ENCODE results near the gene JAKMIP3.

Gene JAKMIP3

DNA sequence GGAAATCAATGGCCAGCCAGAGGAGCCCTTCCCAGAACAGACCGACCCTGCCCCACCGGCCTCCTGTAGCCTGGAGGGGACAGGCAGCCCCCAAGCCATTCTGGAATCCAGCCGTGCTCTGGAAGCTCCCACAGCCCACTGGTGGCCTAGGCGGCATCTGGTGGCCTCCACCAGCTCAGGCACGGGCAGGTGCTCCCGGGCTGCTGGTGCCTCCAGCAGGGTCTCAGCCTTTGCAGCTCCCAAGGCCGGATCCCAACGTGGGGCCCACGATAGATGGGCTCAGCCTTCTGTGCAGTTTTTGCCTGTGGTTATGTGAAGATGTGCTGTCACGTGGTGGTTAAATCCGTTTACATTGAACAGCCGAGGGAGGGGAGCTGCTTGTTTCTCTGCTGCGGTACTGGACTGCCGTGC is 44.4 kb downstream of the JAKMIP3 start:
- H3K9me3 ChIP-seq (replicated peaks in 1 of 11), result no peaks in the 10 kb centered on the region

DNA sequence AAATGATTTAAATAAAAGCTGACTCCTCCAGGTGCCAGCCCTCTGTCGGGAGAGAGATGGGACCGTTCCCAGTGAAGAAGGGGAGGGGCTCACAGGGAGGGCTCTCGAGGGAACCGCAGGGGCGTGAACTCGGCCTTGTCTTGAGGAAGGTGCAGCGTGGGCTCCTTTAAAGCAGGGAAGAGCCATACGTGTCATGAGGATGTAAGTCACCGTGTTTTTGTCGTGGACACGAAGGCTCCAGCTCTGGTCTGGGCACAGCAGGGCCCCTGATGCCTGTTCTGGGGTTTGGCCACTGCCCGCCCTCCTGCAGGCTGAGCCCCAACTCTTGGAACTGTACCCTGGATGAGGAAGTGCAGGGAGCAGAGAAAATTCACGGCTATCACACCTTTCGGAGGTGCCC is 45.0 kb downstream of the JAKMIP3 start:
- Histone ChIP-seq H3K9me3 (replicated peaks in 1 of 11) (no peaks in the 10 kb centered on the region), H3K4me1 (peaks cover 8 to 64% (median 44%) of the 10 kb centered on the region in 10 experiments; a peak in 18 of 20 replicates), H3K9ac (0 out of 22 replicates have a peak overlapping the region, but pooled peaks of 1 of the 11 experiments have one; percentile 37), H3K36me3 (no peaks in the 10 kb centered on the region), H3K27me3 (peaks cover 0 to 13% (median 0%) of the 10 kb centered on the region in 11 experiments; a peak in 3 of 22 replicates), H3K4me3 (no peak overlapping the region), H4K20me1 (peaks cover 0 to 15% (median 0%) of the 10 kb centered on the region in 11 experiments; a peak in 5 of 22 replicates), H3K27ac (no peak overlapping the region), H3K4me2 (peak overlapping the region in 8 of 11 experiments; percentile 31 to 71 (median 60); a peak in 16 of 22 replicates)
- TF ChIP-seq Cebpa-rat (IDR thresholded peaks at IDR 0.05), result no peak

More for the DNA sequence above, 44.4 kb downstream of the JAKMIP3 start:
- Histone ChIP-seq H3K4me3 (no peak overlapping the region), H3K4me2 (peak overlapping the region in 9 of 11 experiments; percentile 21 to 71 (median 56); a peak in 17 of 22 replicates), H3K27ac (no peak overlapping the region), H3K36me3 (no peaks in the 10 kb centered on the region), H4K20me1 (peaks cover 0 to 15% (median 1%) of the 10 kb centered on the region in 11 experiments; a peak in 5 of 22 replicates), H3K4me1 (peaks cover 8 to 70% (median 50%) of the 10 kb centered on the region in 10 experiments; a peak in 18 of 20 replicates), H3K27me3 (peaks cover 0 to 13% (median 0%) of the 10 kb centered on the region in 11 experiments; a peak in 3 of 22 replicates), H3K9ac (peak overlapping the region in 1 of 11 experiments; percentile 37; a peak in 1 of 22 replicates)
- TF ChIP-seq Cebpa-rat (IDR thresholded peaks at IDR 0.05), result no peak

DNA sequence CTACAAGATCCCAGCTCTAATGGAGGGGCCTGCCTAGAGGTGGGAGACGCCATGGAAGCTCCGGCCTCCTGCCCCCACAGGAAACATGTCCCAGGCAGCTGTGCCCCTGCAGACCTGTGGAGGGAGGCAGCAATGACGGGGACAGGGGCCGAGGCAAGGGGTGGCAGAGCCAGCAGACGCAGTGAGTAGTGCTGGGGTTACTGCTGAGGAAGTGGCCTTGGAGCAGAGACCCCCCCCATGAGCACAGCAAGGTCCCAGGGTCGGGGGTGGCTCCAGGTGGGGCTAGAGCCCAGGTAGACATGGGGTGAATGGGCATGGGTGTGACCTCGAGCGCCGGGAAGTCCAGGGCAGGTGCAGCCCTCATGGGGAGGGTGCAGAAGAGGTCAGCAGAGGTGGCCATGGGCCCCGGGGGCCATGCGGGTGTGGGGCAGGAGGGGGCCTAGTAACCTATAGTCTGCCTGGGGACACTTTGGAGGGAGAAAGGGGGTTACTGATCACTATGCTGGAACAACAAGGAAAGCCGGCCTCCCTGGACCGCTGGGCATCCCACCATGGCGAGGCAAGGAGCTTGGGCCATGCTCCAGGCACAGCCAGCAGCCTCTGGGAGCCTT is 45.5 kb downstream of the JAKMIP3 start:
- Histone ChIP-seq H3K4me2 (peak overlapping the region in 8 of 11 experiments; percentile 31 to 71 (median 60); a peak in 14 of 22 replicates), H3K4me3 (no peak overlapping the region), H4K20me1 (peaks cover 0 to 15% (median 0%) of the 10 kb centered on the region in 11 experiments; a peak in 5 of 22 replicates), H3K27me3 (peaks cover 0 to 13% (median 0%) of the 10 kb centered on the region in 11 experiments; a peak in 3 of 22 replicates), H3K36me3 (no peaks in the 10 kb centered on the region), H3K9ac (no peak overlapping the region), H3K27ac (no peak overlapping the region), H3K9me3 (replicated peaks in 1 of 11) (no peaks in the 10 kb centered on the region), H3K4me1 (peaks cover 8 to 59% (median 39%) of the 10 kb centered on the region in 10 experiments; a peak in 18 of 20 replicates)
- no peak for TF ChIP-seq Cebpa-rat (IDR thresholded peaks at IDR 0.05)

DNA sequence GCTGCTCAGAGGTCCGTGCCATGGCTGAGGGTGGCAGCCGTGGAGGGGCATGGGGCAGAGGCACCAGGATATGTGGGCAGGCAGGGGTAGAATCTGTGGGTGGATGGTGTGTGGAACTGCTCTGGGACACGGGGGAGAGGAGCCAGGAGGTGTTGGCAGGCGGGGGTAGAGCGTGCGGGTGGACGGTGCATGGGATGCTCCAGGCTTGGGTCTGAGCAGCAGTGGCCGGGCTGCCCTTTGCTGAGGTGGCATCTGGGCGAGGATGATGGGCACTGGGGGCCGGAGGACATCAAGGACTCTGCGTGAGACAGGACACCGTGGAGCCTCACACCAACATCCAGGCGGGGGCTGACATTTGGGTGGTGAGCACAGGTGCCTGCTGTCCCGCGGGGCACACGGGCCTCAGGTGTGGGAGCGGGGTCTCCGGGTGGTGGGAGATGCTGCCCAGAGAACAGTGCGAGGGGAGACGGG is 46.2 kb downstream of the JAKMIP3 start:
- peaks cover 0 to 15% (median 0%) of the 10 kb centered on the region in 11 experiments; a peak in 5 of 22 replicates for H4K20me1 ChIP-seq
- peaks cover 0 to 13% (median 0%) of the 10 kb centered on the region in 11 experiments; a peak in 3 of 22 replicates for H3K27me3 ChIP-seq
- H3K4me3 ChIP-seq, result no peak overlapping the region
- no peaks in the 10 kb centered on the region for H3K9me3 ChIP-seq (replicated peaks in 1 of 11)
- no peak overlapping the region for H3K9ac ChIP-seq
- H3K36me3 ChIP-seq, result no peaks in the 10 kb centered on the region
- H3K27ac ChIP-seq, result no peak overlapping the region
- H3K4me2 ChIP-seq, result peak overlapping the region in 2 of 11 experiments; percentile 15 to 39; a peak in 4 of 22 replicates
- TF ChIP-seq Cebpa-rat (IDR thresholded peaks at IDR 0.05), result no peak
- H3K4me1 ChIP-seq, result peaks cover 6 to 52% (median 32%) of the 10 kb centered on the region in 10 experiments; a peak in 18 of 20 replicates

DNA sequence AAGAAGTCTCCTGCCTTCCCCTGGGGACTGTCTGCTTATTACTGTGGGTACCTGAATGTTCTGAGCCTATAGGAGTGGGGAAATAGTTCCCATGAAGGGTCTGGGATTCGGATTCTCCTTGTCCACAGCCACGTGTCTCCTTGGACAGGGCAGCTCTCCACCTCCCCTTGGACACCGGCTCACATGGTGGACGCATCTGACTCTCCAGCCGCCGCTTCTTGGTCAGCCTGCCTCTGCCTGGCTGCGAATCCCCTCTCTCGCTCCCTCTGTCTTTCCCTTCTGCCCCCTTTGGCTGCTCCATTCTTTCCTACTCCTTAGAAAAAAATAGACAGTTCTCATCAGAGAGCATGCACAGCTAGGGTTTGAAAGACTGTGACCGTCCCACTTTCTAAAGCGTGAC is 46.9 kb downstream of the JAKMIP3 start:
- H3K4me3 ChIP-seq, result no peak overlapping the region
- peaks cover 0 to 7% (median 0%) of the 10 kb centered on the region in 11 experiments; a peak in 3 of 22 replicates for H3K27me3 ChIP-seq
- no peaks in the 10 kb centered on the region for H3K36me3 ChIP-seq
- peak overlapping the region in 1 of 11 experiments; percentile 15; a peak in 3 of 22 replicates for H3K4me2 ChIP-seq
- TF ChIP-seq Cebpa-rat (IDR thresholded peaks at IDR 0.05), result no peak
- H3K9ac ChIP-seq, result no peak overlapping the region
- no peak overlapping the region for H3K27ac ChIP-seq
- H3K4me1 ChIP-seq, result peaks cover 0 to 45% (median 25%) of the 10 kb centered on the region in 10 experiments; a peak in 17 of 20 replicates
- H4K20me1 ChIP-seq, result peaks cover 0 to 10% (median 0%) of the 10 kb centered on the region in 11 experiments; a peak in 5 of 22 replicates
- H3K9me3 ChIP-seq (replicated peaks in 1 of 11), result no peaks in the 10 kb centered on the region

DNA sequence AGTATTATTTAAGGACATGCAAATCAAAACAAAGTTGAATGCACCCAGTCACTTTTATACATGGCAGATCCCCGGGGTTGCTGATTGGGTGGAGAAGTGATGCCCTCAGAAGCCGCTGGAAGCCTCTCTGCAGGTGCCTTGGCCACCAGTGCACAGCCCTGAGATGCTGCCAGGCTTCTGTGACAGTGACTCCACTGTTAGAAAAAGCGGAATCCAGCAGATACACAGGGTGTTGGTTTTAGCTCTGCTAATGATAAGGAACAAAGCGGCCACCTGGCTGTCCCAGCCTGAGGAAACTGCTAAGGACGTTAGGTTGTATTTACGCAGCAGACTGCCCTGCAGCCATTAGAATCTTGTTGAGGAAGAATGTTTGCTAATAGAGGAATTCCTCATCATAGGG is 47.5 kb downstream of the JAKMIP3 start:
- peaks cover 0 to 39% (median 19%) of the 10 kb centered on the region in 10 experiments; a peak in 15 of 20 replicates for H3K4me1 ChIP-seq
- H3K9me3 ChIP-seq (replicated peaks in 1 of 11), result no peaks in the 10 kb centered on the region
- H3K27me3 ChIP-seq, result peaks cover 0 to 1% (median 0%) of the 10 kb centered on the region in 11 experiments; a peak in 2 of 22 replicates
- H3K4me3 ChIP-seq, result no peak overlapping the region
- no peak overlapping the region for H3K27ac ChIP-seq
- H3K9ac ChIP-seq, result no peak overlapping the region
- 0 out of 22 replicates have a peak overlapping the region, but pooled peaks of 1 of the 11 experiments have one; percentile 15 for H3K4me2 ChIP-seq
- H4K20me1 ChIP-seq, result peaks cover 0 to 4% (median 0%) of the 10 kb centered on the region in 11 experiments; a peak in 4 of 22 replicates
- no peaks in the 10 kb centered on the region for H3K36me3 ChIP-seq
- no peak for TF ChIP-seq Cebpa-rat (IDR thresholded peaks at IDR 0.05)

DNA sequence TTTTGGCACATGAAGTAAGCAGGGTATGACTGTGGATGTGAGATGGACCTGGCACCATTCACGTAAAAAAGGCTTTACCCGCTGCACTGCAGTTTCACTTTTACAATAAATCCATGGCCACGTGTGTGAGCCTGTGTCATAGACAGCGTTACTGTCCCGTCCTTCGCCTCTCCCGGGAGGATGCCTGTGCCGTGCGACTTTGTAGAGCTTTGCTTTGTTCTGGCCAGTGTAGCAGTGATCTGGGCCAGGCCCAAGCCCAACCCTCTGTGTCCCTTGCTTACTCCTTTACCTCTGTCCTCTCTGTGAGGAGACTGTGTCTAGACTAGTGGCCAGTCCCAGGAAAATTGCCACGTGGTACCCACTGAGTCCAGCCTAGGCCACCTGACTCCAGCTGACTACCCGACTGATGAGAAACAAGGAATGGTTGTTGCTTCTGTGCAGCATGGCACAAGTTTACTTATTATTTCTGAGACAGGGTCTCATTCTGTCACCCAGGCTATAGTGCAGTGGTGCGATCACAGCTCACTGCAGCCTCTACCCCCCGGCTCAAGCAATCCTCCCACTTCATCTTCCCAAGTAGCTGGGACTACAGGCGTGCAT is 48.1 kb downstream of the JAKMIP3 start:
- H3K36me3 ChIP-seq, result no peaks in the 10 kb centered on the region
- H3K4me3 ChIP-seq, result no peak overlapping the region
- no peaks in the 10 kb centered on the region; a peak in 1 of 22 replicates for H3K27me3 ChIP-seq
- TF ChIP-seq Cebpa-rat (IDR thresholded peaks at IDR 0.05), result no peak
- H4K20me1 ChIP-seq, result peaks cover 0 to 6% (median 0%) of the 10 kb centered on the region in 11 experiments; a peak in 2 of 22 replicates
- H3K9ac ChIP-seq, result no peak overlapping the region
- peaks cover 0 to 36% (median 17%) of the 10 kb centered on the region in 10 experiments; a peak in 14 of 20 replicates for H3K4me1 ChIP-seq
- no peaks in the 10 kb centered on the region for H3K9me3 ChIP-seq (replicated peaks in 1 of 11)
- H3K4me2 ChIP-seq, result no peak overlapping the region
- no peak overlapping the region for H3K27ac ChIP-seq

DNA sequence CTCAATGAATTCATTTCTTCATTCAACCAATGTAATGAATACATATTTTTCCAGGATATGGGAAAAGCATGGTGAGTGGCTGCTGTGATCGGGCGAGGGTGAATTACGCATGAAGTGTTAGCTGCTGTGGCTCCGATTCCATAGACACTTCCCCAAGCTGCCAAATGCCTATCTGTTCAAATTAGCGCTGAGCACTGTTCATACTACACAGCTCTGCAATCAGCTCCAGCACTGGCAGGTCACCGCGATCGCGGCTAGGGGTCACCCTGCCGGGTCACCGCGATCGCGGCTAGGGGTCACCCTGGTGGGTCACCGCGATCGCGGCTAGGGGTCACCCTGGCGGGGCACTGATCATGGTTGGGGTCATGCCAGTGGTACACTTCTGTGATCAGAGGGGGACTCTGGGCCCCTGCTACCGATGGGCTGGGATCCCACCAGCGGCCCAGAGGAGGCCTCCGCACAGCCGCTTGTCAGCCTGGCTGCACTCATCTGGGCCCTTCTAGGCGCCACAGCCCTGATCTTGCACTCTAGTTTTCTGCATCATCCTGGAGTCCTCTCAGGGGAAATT is 49.3 kb downstream of the JAKMIP3 start:
- no peak overlapping the region for H3K4me2 ChIP-seq
- no peaks in the 10 kb centered on the region for H3K9me3 ChIP-seq (replicated peaks in 1 of 11)
- peaks cover 0 to 6% (median 0%) of the 10 kb centered on the region in 11 experiments; a peak in 2 of 22 replicates for H4K20me1 ChIP-seq
- no peak overlapping the region for H3K9ac ChIP-seq
- no peak for TF ChIP-seq Cebpa-rat (IDR thresholded peaks at IDR 0.05)
- H3K36me3 ChIP-seq, result no peaks in the 10 kb centered on the region
- H3K27ac ChIP-seq, result no peak overlapping the region
- no peaks in the 10 kb centered on the region; a peak in 1 of 22 replicates for H3K27me3 ChIP-seq
- H3K4me1 ChIP-seq, result peaks cover 0 to 35% (median 14%) of the 10 kb centered on the region in 10 experiments; a peak in 15 of 20 replicates
- H3K4me3 ChIP-seq, result no peak overlapping the region

All from BLaER1 treated with 17β-estradiol and CSF1 and Interleukin-3, amounts not matched to agents 10 nM and 100 nM (cell line).